Cardiac muscle cell (in vitro differentiated cells and primary cell): ENCODE measurements around the gene PCSK2. TPM values are rescaled to one million over a fixed set of nuclear protein-coding genes. Genes with fewer than 3 reads are reported as not detected.

Source experiments
- DNase-seq, 2 donors: peaks; one replicate each; pipeline versions ENCODE4 v3.0.0 to v3.0.0-alpha.2; 2010 to 2017; ENCODE audit warnings: low read depth in 1 of 2, low spot score in 1 of 2
- H3K27ac ChIP-seq: fragments of 200-600 bp; sonication (generic); 2 replicates; pipeline ENCODE4 v1.5.1; 2016
- H3K27me3 ChIP-seq: fragments of 200-600 bp; sonication (generic); 2 replicates; pipeline ENCODE4 v1.6.0; 2016; ENCODE audit warnings: control low read depth
- H3K36me3 ChIP-seq: fragments of 200-600 bp; sonication (generic); 2 replicates; pipeline ENCODE4 v1.5.1; 2016; ENCODE audit warnings: control low read depth
- H3K4me1 ChIP-seq: fragments of 200-600 bp; sonication (generic); 2 replicates; pipeline ENCODE4 v1.8.1; 2017; ENCODE audit warnings: low read depth, mild to moderate bottlenecking, mixed run types
- H3K4me3 ChIP-seq: fragments of 200-600 bp; sonication (generic); 2 replicates; pipeline ENCODE4 v1.5.1; 2016; ENCODE audit warnings: mild to moderate bottlenecking
- H3K9me3 ChIP-seq: fragments of 200-600 bp; sonication (generic); 2 replicates; pipeline ENCODE4 v1.5.1; 2017; ENCODE audit warnings: low read depth, mild to moderate bottlenecking, control low read depth
- CTCF ChIP-seq: IDR thresholded peaks from 2 replicates; pipeline ENCODE4 v1.5.1; 2012; ENCODE audit warnings: low read depth, mild to moderate bottlenecking, low read length
- polyA plus RNA-seq: library from polyadenylated mRNA; unstranded; fragments of >200 nt; fragmentation: Nextera tagmentation; extraction: Ambion mirVana; gene quantifications from 2 replicates; pipeline ENCODE4 v1.2.1, GENCODE V29; 2016
- total RNA-seq: library from RNA; depleted of rRNA; stranded (reverse); fragments of >200 nt; gene quantifications from 2 replicates; pipeline ENCODE4 v1.2.3, GENCODE V29; 2016

The PCSK2 gene
- total and polyA plus RNA-seq, 2 experiments from 2014 or later = 0.12 to 0.66 TPM

GRCh38 chr20:17469246-17470030, 242.6 kb downstream of the PCSK2 start:
- Histone ChIP-seq H3K4me1 (no peaks in the 10 kb centered on the region), H3K36me3 (no peaks in the 10 kb centered on the region), H3K27ac (no peak overlapping the region), H3K4me3 (no peak overlapping the region), H3K27me3 (no peaks in the 10 kb centered on the region), H3K9me3 (no peaks in the 10 kb centered on the region)
- no peak for TF ChIP-seq CTCF
- no peak for DNase-seq

- H3K27me3 ChIP-seq = no peaks in the 10 kb centered on the region
- no peak for TF ChIP-seq CTCF
Measured at GRCh38 chr20:17470521-17470920, 243.7 kb downstream of the PCSK2 start.

GRCh38 chr20:17470973-17471372, 244.1 kb downstream of the PCSK2 start:
- Histone ChIP-seq H3K27me3 (no peaks in the 10 kb centered on the region), H3K9me3 (no peaks in the 10 kb centered on the region), H3K4me1 (no peaks in the 10 kb centered on the region), H3K27ac (no peak overlapping the region), H3K36me3 (no peaks in the 10 kb centered on the region), H3K4me3 (no peak overlapping the region)
- no peak for TF ChIP-seq CTCF
- DNase-seq = no peak

More at GRCh38 chr20:17470521-17470920, 243.7 kb downstream of the PCSK2 start:
- no peak overlapping the region for H3K4me3 ChIP-seq
- no peaks in the 10 kb centered on the region for H3K9me3 ChIP-seq
- H3K27ac ChIP-seq = no peak overlapping the region
- no peak for DNase-seq
- no peaks in the 10 kb centered on the region for H3K36me3 ChIP-seq
- no peaks in the 10 kb centered on the region for H3K4me1 ChIP-seq

- Histone ChIP-seq H3K36me3 (no peaks in the 10 kb centered on the region), H3K27ac (no peak overlapping the region), H3K4me3 (no peak overlapping the region), H3K4me1 (no peaks in the 10 kb centered on the region), H3K9me3 (no peaks in the 10 kb centered on the region), H3K27me3 (no peaks in the 10 kb centered on the region)
- TF ChIP-seq CTCF = no peak
- DNase-seq = no peak
Measured at GRCh38 chr20:17471606-17472187, 244.9 kb downstream of the PCSK2 start.

GRCh38 chr20:17473659-17474058, 246.8 kb downstream of the PCSK2 start:
- no peaks in the 10 kb centered on the region for H3K27me3 ChIP-seq
- H3K4me1 ChIP-seq = no peaks in the 10 kb centered on the region
- H3K27ac ChIP-seq = no peak overlapping the region

More at GRCh38 chr20:17473659-17474058, 246.8 kb downstream of the PCSK2 start:
- TF ChIP-seq CTCF = no peak
- H3K9me3 ChIP-seq = no peaks in the 10 kb centered on the region
- DNase-seq = no peak
- H3K36me3 ChIP-seq = no peaks in the 10 kb centered on the region
- H3K4me3 ChIP-seq = no peak overlapping the region
